ENCODE data around the gene BTBD2.

- TF ChIP-seq POLR2AphosphoS5 (IDR thresholded peaks at IDR 0.05; ENCODE audit: low read depth, low read length) (no peak), TAF1 (IDR thresholded peaks at IDR 0.05; ENCODE audit: borderline replicate concordance, insufficient read depth, low read length) (no peak), REST (IDR thresholded peaks at IDR 0.05; ENCODE audit: insufficient read depth in 1 of 2, low read depth in 2 of 2, low read length in 2 of 2) (no peak), SIN3A (IDR thresholded peaks at IDR 0.05; ENCODE audit: borderline replicate concordance, insufficient read depth, low read length) (no peak)
These were observed 67.8 kb downstream of the BTBD2 start for GRCh38 chr19:1947651-1948209.

Data from PFSK-1 (cell line).